ENCODE data around the gene SHISA6. TPM values are rescaled to one million over a fixed set of nuclear protein-coding genes. Genes with fewer than 3 reads are reported as not detected.
A peak's percentile ranks its signal among the peaks of the same experiment; 100 is the strongest.
"Not testable (repeated sequence)": the region's sequence is repeated elsewhere in the genome, so short reads cannot be mapped to it uniquely, and the experiment has no call there.

SHISA6 gene
- total RNA-seq, 1 donor from 2014 or later: not detected

GRCh38 chr17:11298401-11298800 lies 57.4 kb downstream of the SHISA6 start:
- H3K4me1 Mint-ChIP-seq (ENCODE audit: unreplicated experiment): no peaks in the 10 kb centered on the region
- no peaks in the 10 kb centered on the region for H3K36me3 Mint-ChIP-seq (ENCODE audit: unreplicated experiment)
- no peak for DNase-seq (ENCODE audit: extremely low spot score, unreplicated experiment)
- no peaks in the 10 kb centered on the region for H3K27me3 Mint-ChIP-seq (ENCODE audit: unreplicated experiment)
- H3K4me3 Mint-ChIP-seq (ENCODE audit: unreplicated experiment): no peak overlapping the region
- no peak overlapping the region for H3K27ac Mint-ChIP-seq (ENCODE audit: unreplicated experiment)
- no peaks in the 10 kb centered on the region for H3K9me3 Mint-ChIP-seq (ENCODE audit: unreplicated experiment)
- TF ChIP-seq CTCF (IDR thresholded peaks at IDR 0.05): no peak

- no peaks in the 10 kb centered on the region for H3K36me3 Mint-ChIP-seq (ENCODE audit: unreplicated experiment)
- H3K4me3 Mint-ChIP-seq (ENCODE audit: unreplicated experiment): no peak overlapping the region
- no peaks in the 10 kb centered on the region for H3K4me1 Mint-ChIP-seq (ENCODE audit: unreplicated experiment)
- H3K27me3 Mint-ChIP-seq (ENCODE audit: unreplicated experiment): no peaks in the 10 kb centered on the region
- DNase-seq (ENCODE audit: extremely low spot score, unreplicated experiment): no peak
- no peak for TF ChIP-seq CTCF (IDR thresholded peaks at IDR 0.05)
- no peak overlapping the region for H3K27ac Mint-ChIP-seq (ENCODE audit: unreplicated experiment)
- H3K9me3 Mint-ChIP-seq (ENCODE audit: unreplicated experiment): no peaks in the 10 kb centered on the region
Measured at GRCh38 chr17:11300201-11300600, 59.2 kb downstream of the SHISA6 start.

GRCh38 chr17:11300738-11301137 lies 59.7 kb downstream of the SHISA6 start:
- no peak for DNase-seq (ENCODE audit: extremely low spot score, unreplicated experiment)

GRCh38 chr17:11301874-11302273 lies 60.9 kb downstream of the SHISA6 start:
- H3K27me3 Mint-ChIP-seq (ENCODE audit: unreplicated experiment); H3K9me3 Mint-ChIP-seq (ENCODE audit: unreplicated experiment); H3K4me1 Mint-ChIP-seq (ENCODE audit: unreplicated experiment); H3K4me3 Mint-ChIP-seq (ENCODE audit: unreplicated experiment); H3K27ac Mint-ChIP-seq (ENCODE audit: unreplicated experiment); H3K36me3 Mint-ChIP-seq (ENCODE audit: unreplicated experiment): not testable (repeated sequence)
- DNase-seq (ENCODE audit: extremely low spot score, unreplicated experiment): peak; percentile 48

More at GRCh38 chr17:11300738-11301137, 59.7 kb downstream of the SHISA6 start:
- no peaks in the 10 kb centered on the region for H3K27me3 Mint-ChIP-seq (ENCODE audit: unreplicated experiment)
- no peak for TF ChIP-seq CTCF (IDR thresholded peaks at IDR 0.05)
- no peak overlapping the region for H3K27ac Mint-ChIP-seq (ENCODE audit: unreplicated experiment)
- no peaks in the 10 kb centered on the region for H3K4me1 Mint-ChIP-seq (ENCODE audit: unreplicated experiment)
- no peak overlapping the region for H3K4me3 Mint-ChIP-seq (ENCODE audit: unreplicated experiment)
- no peaks in the 10 kb centered on the region for H3K36me3 Mint-ChIP-seq (ENCODE audit: unreplicated experiment)
- H3K9me3 Mint-ChIP-seq (ENCODE audit: unreplicated experiment): no peaks in the 10 kb centered on the region

- Mint-ChIP-seq H3K4me3 (ENCODE audit: unreplicated experiment) (no peak overlapping the region), H3K27ac (ENCODE audit: unreplicated experiment) (no peak overlapping the region), H3K4me1 (ENCODE audit: unreplicated experiment) (no peaks in the 10 kb centered on the region), H3K27me3 (ENCODE audit: unreplicated experiment) (no peaks in the 10 kb centered on the region), H3K9me3 (ENCODE audit: unreplicated experiment) (no peaks in the 10 kb centered on the region), H3K36me3 (ENCODE audit: unreplicated experiment) (no peaks in the 10 kb centered on the region)
- no peak for TF ChIP-seq CTCF (IDR thresholded peaks at IDR 0.05)
- DNase-seq (ENCODE audit: extremely low spot score, unreplicated experiment): peak; percentile 65
Measured at GRCh38 chr17:11302401-11303186, 61.6 kb downstream of the SHISA6 start.

Measured in osteocyte (in vitro differentiated cells).